ENCODE measurements around the gene DNAH7. TPM values are rescaled to one million over a fixed set of nuclear protein-coding genes. Genes with fewer than 3 reads are reported as not detected.

The DNAH7 gene
- total and polyA plus RNA-seq, 2 of the 8 experiments (the other 6 are each of a cell fraction or from before 2014, with no cell fraction given) = 0.07 to 0.08 TPM

DNA sequence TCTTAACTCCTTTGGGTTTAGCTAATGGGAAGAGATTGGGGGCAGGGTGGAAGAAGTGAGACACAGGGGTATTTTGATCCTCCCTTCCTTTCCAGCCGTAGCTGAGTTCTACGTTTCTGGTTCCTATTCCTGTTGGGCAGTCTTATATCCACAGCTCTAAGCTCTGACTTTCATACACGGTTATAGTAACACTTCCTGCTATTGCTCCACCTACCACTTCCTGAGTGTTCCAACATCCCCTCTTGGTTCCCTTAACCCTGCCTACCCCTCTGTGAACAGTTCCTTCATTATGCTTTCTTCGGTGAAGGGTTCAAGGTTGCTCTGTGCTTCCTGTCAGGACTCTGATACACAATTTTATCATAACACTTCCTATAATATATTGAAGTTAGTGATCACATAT lies 205.1 kb downstream of the DNAH7 start:
- Histone ChIP-seq H3K4ac (replicated peaks; ENCODE audit: insufficient read length, low read depth, low read length) (no peak overlapping the region), H3K4me1 (replicated peaks in 1 of 4; ENCODE audit: control insufficient read depth in 3 of 4, insufficient read depth in 4 of 4, low read length in 3 of 4) (no peaks in the 10 kb centered on the region), H3K18ac (ENCODE audit: extremely low read depth, low read length) (no peak overlapping the region), H4K91ac (replicated peaks; ENCODE audit: insufficient read length, low read length) (no peak overlapping the region), H3K27me3 (replicated peaks in 1 of 4; ENCODE audit: control insufficient read depth in 3 of 4, extremely low read depth in 1 of 4, insufficient read depth in 3 of 4, low read length in 3 of 4) (no peaks in the 10 kb centered on the region), H4K8ac (ENCODE audit: extremely low read depth, insufficient read depth, low read length) (no peak overlapping the region), H2AFZ (ENCODE audit: low read length) (no peak overlapping the region), H2AK5ac (ENCODE audit: low read depth, low read length) (no peak overlapping the region), H3K14ac (ENCODE audit: insufficient read length) (no peak overlapping the region), H3K23ac (ENCODE audit: insufficient read length) (no peak overlapping the region), H2BK120ac (replicated peaks; ENCODE audit: low read depth, low read length) (no peak overlapping the region), H3K4me3 (ENCODE audit: extremely low read depth in 1 of 4, insufficient read depth in 2 of 4, low read depth in 3 of 4, low read length in 4 of 4) (no peak overlapping the region), H4K20me1 (replicated peaks in 1 of 2; ENCODE audit: control insufficient read depth in 1 of 2, insufficient read depth in 2 of 2, low read length in 2 of 2) (no peaks in the 10 kb centered on the region), H3K4me2 (ENCODE audit: insufficient read depth in 1 of 2, low read depth in 2 of 2, low read length in 2 of 2) (no peak overlapping the region), H2BK15ac (ENCODE audit: low read length) (no peak overlapping the region), H2BK5ac (ENCODE audit: low read depth, low read length) (no peak overlapping the region), H4K5ac (ENCODE audit: insufficient read length, low read depth, low read length) (no peak overlapping the region), H3K27ac (ENCODE audit: low read depth, low read length) (no peak overlapping the region), H3K79me2 (ENCODE audit: control insufficient read depth in 1 of 2, insufficient read depth in 2 of 2, low read length in 2 of 2) (no peaks in the 10 kb centered on the region), H2BK12ac (ENCODE audit: low read depth, low read length) (no peak overlapping the region), H3K9me3 (ENCODE audit: insufficient read depth in 2 of 2, low read depth in 1 of 2, low read length in 1 of 2) (no peaks in the 10 kb centered on the region), H3K56ac (replicated peaks; ENCODE audit: insufficient read length, low read depth, low read length) (no peak overlapping the region), H3K36me3 (ENCODE audit: control insufficient read depth in 2 of 4, insufficient read depth in 4 of 4, low read length in 3 of 4) (no peaks in the 10 kb centered on the region), H2BK20ac (ENCODE audit: low read length) (no peak overlapping the region), H3K23me2 (ENCODE audit: low read depth, low read length) (no peaks in the 10 kb centered on the region), H3K9ac (replicated peaks in 1 of 4; ENCODE audit: extremely low read depth in 1 of 4, low read depth in 3 of 4, low read length in 3 of 4) (no peak overlapping the region), H3K79me1 (ENCODE audit: low read depth, low read length) (no peaks in the 10 kb centered on the region)
- CTCF ChIA-PET (ENCODE audit: partially characterized antibody) = interaction anchor here (0.9 kb wide), 1 partner anchor 545 kb away, joined by 3 read pairs; no protein-coding TSS in a partner anchor
- FAIRE-seq (no peak), DNase-seq (ENCODE audit: low read depth in 1 of 2, low spot score in 2 of 2) (no peak)
- WGBS, 2 experiments (ENCODE audit: extremely low coverage in 1 of 2, insufficient coverage in 1 of 2, insufficient read length in 1 of 2, insufficient replicate concordance in 2 of 2, low coverage in 1 of 2, low lambda C conversion rate in 2 of 2, missing lambda C conversion rate in 1 of 2) = 95% methylated on average over 4 of the region's 4 CpGs; no CpG with 5 or more reads in 1 of the 2 experiments
- POLR2A ChIA-PET (ENCODE audit: partially characterized antibody) = no interaction called here
- TF ChIP-seq EP300 (IDR thresholded peaks at IDR 0.05; ENCODE audit: borderline replicate concordance in 1 of 2, low read depth in 2 of 2, low read length in 2 of 2) (no peak), SP4 (IDR thresholded peaks at IDR 0.05; ENCODE audit: low read length) (no peak), HDAC6 (IDR thresholded peaks at IDR 0.05; ENCODE audit: low read depth, low read length) (no peak)
